NCI-H1092 (cell line): Measurements from ENCODE around the gene CSRP2.

Source experiments
- DNase-seq: peaks from one replicate; lab custom pipeline; 2025; lab: John Stamatoyannopoulos, UW

CSRP2 gene

GRCh38 chr12:76878899-76879709 lies at the start of gene CSRP2:
CSRP2 (minus strand) TSS chr12:76879019; CDS start chr12:76866260, 12,759 bp downstream.
- DNase-seq = peak; percentile 67

GRCh38 chr12:76927170-76927784 lies 48.5 kb upstream of the CSRP2 start:
- DNase-seq = no peak

GRCh38 chr12:76925135-76925534 lies 46.3 kb upstream of the CSRP2 start:
- DNase-seq = no peak

GRCh38 chr12:76922866-76923265 lies 44.0 kb upstream of the CSRP2 start:
- DNase-seq = no peak

- no peak for DNase-seq
Measured at GRCh38 chr12:76921891-76922664, 43.3 kb upstream of the CSRP2 start.

GRCh38 chr12:76921100-76921471 lies 42.3 kb upstream of the CSRP2 start:
- DNase-seq = no peak

GRCh38 chr12:76920172-76921099 lies 41.6 kb upstream of the CSRP2 start:
- DNase-seq = no peak

- no peak for DNase-seq
Measured at GRCh38 chr12:76919383-76920171, 40.8 kb upstream of the CSRP2 start.

GRCh38 chr12:76916170-76916540 lies 37.3 kb upstream of the CSRP2 start:
- DNase-seq = no peak

- DNase-seq = no peak
Measured at GRCh38 chr12:76915361-76916169, 36.7 kb upstream of the CSRP2 start.

GRCh38 chr12:76914102-76914859 lies 35.5 kb upstream of the CSRP2 start:
- no peak for DNase-seq

GRCh38 chr12:76909290-76909689 lies 30.5 kb upstream of the CSRP2 start:
- DNase-seq = no peak

- no peak for DNase-seq
Measured at GRCh38 chr12:76908303-76909017, 29.6 kb upstream of the CSRP2 start.

- no peak for DNase-seq
Measured at GRCh38 chr12:76901628-76902380, 23.0 kb upstream of the CSRP2 start.

- DNase-seq = no peak
Measured at GRCh38 chr12:76899522-76899921, 20.7 kb upstream of the CSRP2 start.

GRCh38 chr12:76898442-76898841 lies 19.6 kb upstream of the CSRP2 start:
- DNase-seq = no peak

- no peak for DNase-seq
Measured at GRCh38 chr12:76896274-76896673, 17.5 kb upstream of the CSRP2 start.

GRCh38 chr12:76895796-76896195 lies 17.0 kb upstream of the CSRP2 start:
- DNase-seq = no peak
